Kasumi-1 (cell line): ENCODE measurements around the gene ABI3.

ENCODE experiments used
- DNase-seq, 2 experiments: peaks; one replicate each; lab custom pipeline; 2025; lab: John Stamatoyannopoulos, UW

Gene ABI3

GRCh38 chr17:49225554-49226236 is 15.2 kb downstream of the ABI3 start:
- no peak for DNase-seq

- no peak for DNase-seq
These were observed 16.4 kb downstream of the ABI3 start for GRCh38 chr17:49226771-49227435.

- peak; percentile 74 to 91 for DNase-seq
These were observed 17.1 kb downstream of the ABI3 start for GRCh38 chr17:49227436-49228261.

GRCh38 chr17:49229076-49229804 is 18.7 kb downstream of the ABI3 start:
- DNase-seq: no peak

GRCh38 chr17:49229805-49230600 is 19.5 kb downstream of the ABI3 start:
- DNase-seq: no peak

- peak; percentile 67 to 85 for DNase-seq
These were observed 20.4 kb downstream of the ABI3 start, which contains the start of gene PHOSPHO1 for GRCh38 chr17:49230636-49231562. TSS of gene PHOSPHO1 (minus strand) at chr17:49230787. CDS start at chr17:49226691, 4,096 bp downstream.

- DNase-seq: no peak
These were observed 21.0 kb downstream of the ABI3 start for GRCh38 chr17:49231563-49231894.

GRCh38 chr17:49234509-49235080 is 24.1 kb downstream of the ABI3 start:
- no peak for DNase-seq

GRCh38 chr17:49235896-49236295 is 25.4 kb downstream of the ABI3 start:
- no peak for DNase-seq

- no peak for DNase-seq
These were observed 29.5 kb downstream of the ABI3 start for GRCh38 chr17:49239963-49240362.

- DNase-seq: no peak
These were observed 30.1 kb downstream of the ABI3 start for GRCh38 chr17:49240619-49241018.

GRCh38 chr17:49241040-49241439 is 30.5 kb downstream of the ABI3 start:
- DNase-seq: no peak

- no peak for DNase-seq
These were observed 31.3 kb downstream of the ABI3 start for GRCh38 chr17:49241692-49242397.

- no peak for DNase-seq
These were observed 32.3 kb downstream of the ABI3 start for GRCh38 chr17:49242813-49243212.

GRCh38 chr17:49244839-49245238 is 34.3 kb downstream of the ABI3 start:
- DNase-seq: no peak

- no peak for DNase-seq
These were observed 37.4 kb downstream of the ABI3 start for GRCh38 chr17:49247944-49248343.

GRCh38 chr17:49249292-49249794 is 38.8 kb downstream of the ABI3 start:
- DNase-seq: no peak

- DNase-seq: no peak
These were observed 39.5 kb downstream of the ABI3 start for GRCh38 chr17:49249890-49250522.
